GOT3 (cell line): ENCODE measurements around the gene IL6R.
"Not testable (repeated sequence)": the region's sequence is repeated elsewhere in the genome, so short reads cannot be mapped to it uniquely, and the experiment has no call there.

Experiments used
- DNase-seq: peaks from one replicate; lab custom pipeline; 2025; ENCODE audit warnings: mixed read lengths; lab: John Stamatoyannopoulos, UW

Gene IL6R

GRCh38 chr1:154483941-154484803, 79.0 kb downstream of the IL6R start:
- no peak for DNase-seq

DNA sequence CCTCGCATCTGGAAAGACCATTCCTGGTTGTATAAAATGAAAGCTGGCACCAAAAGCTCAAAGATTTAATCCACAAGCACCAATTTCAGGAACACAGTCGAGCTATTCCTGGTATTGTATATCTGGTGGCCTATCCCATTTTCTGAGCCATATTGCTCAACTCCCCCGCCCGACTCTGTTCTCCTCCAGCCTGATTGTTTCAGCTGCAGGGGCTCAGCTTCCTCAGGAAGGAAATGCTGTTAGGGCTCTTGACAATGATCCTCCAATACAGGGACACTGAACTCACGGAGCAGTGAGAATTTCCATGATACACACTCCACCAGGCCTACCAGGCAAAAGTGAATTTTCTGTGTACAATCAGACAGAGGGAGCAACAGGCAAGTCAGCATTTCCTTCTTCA, 80.0 kb downstream of the IL6R start:
- DNase-seq = no peak

- no peak for DNase-seq
These were observed 80.9 kb downstream of the IL6R start for GRCh38 chr1:154485910-154486496.

- DNase-seq = not testable (repeated sequence)
These were observed 81.6 kb downstream of the IL6R start for GRCh38 chr1:154486756-154487155.

DNA sequence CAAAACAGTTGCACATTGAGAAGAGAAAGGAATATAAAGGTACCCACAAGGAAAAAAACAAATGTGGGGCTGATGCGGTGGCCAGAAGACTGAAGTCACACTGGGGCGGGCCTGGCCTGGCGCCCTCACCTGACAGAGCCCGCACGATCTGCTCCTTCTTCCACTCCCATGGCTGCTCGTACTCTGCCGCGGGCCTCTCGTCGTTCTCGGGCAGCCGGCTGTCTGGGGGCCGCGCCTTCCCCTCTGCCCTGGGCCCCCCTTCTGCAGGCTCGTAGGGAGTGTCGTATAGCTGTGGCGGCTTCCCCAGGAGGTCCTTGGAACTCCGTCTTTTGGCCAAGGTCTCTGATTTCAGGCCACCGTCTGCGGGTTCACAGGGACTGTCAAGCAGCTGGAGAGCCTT, 83.8 kb downstream of the IL6R start:
- DNase-seq = no peak

DNA sequence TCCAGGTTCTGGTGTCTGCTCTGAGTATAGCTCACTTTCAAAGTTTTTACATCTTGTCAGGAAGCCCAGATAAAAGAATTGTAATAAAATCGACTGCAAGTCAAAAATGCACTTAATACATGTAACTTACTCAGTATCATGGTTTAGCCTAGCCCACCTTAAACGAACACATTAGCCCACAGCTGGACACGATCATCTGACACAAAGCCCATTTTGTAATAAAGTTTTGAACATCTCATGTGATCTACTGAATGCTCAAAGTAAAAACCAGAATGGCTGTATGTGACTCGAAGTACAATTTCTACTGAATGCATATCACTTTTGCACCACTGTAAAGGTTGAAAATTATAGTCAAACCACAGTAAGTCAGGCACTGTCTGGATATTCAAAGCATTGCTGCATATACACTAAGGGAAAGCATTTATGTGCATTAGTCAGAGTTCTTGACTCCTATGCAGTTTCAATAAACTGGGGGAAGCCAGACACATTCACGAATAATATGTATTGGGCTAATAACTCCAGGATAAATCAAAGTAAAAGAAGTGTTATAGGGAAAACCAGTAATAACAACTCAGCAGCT, 84.6 kb downstream of the IL6R start:
- DNase-seq = no peak

GRCh38 chr1:154490317-154490716, 85.2 kb downstream of the IL6R start:
- no peak for DNase-seq

DNA sequence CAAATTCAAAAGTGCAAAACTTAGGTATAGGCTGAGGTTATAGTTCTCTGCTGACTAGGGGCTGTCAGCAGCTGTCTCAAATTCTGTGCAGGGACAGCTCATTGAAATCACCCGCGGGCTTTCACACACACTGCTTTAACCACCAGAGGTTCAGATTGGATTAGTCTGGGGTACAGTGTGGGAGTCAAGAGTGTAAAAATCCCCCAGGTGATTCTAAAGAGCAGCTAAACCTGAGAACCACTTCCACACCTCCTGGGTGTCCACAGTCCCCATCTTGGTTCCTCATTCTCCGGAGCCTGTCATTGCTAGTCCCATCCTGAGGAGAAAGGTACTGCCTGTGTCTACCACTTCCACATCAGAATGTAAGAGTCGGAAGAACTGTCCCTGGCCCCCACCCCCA, 87.0 kb downstream of the IL6R start:
- DNase-seq = no peak

GRCh38 chr1:154493276-154493675, 88.1 kb downstream of the IL6R start:
- no peak for DNase-seq

- no peak for DNase-seq
These were observed 90.5 kb downstream of the IL6R start for GRCh38 chr1:154495496-154496273.

DNA sequence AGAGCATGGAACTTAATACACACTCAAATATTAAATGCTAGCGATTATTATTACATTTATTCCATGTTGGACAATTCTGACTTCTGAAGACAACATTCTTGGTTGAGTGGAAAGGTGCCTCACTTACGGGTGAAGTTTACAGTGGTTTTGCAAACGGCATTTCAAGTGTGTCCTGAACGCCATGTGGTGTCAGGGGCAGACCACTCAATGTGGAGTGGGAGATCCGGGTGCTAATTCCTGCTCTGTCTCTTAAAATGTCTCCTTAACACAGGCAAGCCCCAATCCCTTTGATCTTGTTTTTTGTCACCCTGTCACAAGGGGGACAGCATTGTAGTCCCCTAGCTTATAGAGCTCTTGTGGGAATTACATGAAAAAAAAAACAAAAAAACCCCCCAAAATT, 91.2 kb downstream of the IL6R start:
- DNase-seq = no peak

DNA sequence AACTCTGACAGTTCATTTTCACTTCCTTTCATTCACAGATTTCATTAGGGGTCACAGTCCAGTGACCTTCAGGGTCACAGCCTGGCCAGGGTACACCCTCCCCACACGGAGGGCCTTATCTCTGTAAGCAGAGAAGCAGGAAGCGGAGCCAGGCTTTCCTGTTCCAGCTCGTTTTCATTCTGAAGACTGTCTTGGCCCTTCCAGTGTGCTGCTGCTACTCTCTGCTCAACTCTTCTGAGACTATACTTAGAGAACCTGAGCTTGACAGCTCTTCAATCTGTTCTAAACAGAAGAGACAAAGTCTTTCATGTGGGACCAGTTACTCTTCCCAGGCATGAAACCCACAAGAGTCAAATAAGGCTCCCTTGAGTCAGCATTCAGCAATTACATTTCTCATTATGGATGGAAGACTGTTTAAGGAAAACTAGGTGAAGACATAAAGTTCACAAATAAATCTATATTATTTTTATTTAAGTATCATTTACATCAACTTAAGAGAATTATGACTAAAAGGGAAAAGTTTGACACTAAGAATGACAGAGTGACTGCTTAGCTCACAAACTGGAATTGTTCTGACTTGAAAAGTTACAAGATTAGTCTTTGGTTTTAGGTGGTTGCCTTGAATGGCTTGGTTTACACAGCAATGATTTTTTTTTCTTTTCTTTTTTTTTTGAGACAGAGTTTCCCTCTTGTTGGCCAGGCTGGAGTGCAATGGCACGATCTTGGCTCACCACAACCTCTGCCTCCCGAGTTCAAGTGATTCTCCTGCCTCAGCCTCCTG, 92.1 kb downstream of the IL6R start:
- DNase-seq = no peak

DNA sequence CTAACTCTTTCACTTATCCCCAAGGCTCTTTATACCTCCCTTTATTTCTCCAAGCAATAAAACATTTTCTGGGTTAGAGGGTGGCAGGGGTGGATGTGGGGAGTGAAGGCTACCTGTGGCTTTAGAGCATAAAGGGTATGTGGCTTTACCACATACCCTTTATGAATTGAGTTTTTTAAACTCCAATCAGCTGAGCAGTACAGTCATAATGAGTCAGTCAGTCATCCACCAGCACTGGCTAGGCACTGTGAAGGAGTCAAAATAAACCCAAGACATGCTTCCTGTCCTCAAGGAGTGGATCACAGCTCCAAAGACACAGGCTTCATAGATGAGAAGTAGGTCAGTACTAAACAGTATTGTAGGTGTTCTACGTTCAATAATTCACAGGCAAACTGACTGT, 94.3 kb downstream of the IL6R start:
- DNase-seq = no peak

DNA sequence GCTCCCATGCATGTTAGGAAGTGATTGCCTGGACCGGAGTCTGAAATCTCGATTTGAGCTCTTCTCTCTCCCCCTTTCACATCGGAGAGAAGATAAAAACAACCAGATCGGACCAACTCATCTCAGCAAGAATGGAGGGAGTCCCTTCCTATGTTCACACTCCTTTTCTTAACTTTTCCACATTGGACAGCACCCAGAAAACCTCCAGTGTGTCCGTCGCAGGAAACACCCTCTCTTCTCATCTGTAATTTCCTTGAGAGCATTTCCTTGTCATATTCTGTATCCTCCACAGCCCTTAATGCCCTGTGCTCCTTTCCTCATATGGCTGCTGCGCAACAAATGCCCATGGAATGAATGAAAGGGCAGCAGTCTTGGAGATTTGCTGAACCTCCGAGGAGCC, 95.4 kb downstream of the IL6R start:
- no peak for DNase-seq

GRCh38 chr1:154501423-154502065, 96.4 kb downstream of the IL6R start:
- no peak for DNase-seq

- DNase-seq = no peak
These were observed 97.1 kb downstream of the IL6R start, which contains the start of the genes SHE and TDRD10 for GRCh38 chr1:154502066-154502743. TSS of gene SHE (minus strand) at chr1:154502412. CDS start at chr1:154502026, 386 bp downstream. TSS of gene TDRD10 (plus strand) at chr1:154502219. CDS start at chr1:154506904, 4,685 bp downstream.

- no peak for DNase-seq
These were observed 97.6 kb downstream of the IL6R start for GRCh38 chr1:154502744-154503115.

DNA sequence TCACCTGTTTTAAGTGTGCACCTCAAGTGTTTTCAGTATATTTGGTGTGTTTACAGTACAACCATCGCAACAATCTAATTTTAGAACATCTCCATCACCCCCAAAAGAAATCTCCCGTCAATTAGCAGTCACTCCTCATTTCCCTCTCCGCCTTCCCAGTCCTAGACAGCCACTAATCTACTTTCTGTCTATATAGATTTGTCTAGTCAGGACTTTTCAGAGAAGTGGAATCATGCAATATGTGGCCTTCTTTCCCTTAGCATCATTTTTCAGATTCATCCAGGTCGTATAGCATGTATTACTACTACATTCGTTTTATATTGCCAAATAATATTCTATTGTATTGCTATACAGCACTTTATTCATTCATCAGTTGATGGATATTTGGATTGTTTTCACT, 98.8 kb downstream of the IL6R start:
- no peak for DNase-seq

DNA sequence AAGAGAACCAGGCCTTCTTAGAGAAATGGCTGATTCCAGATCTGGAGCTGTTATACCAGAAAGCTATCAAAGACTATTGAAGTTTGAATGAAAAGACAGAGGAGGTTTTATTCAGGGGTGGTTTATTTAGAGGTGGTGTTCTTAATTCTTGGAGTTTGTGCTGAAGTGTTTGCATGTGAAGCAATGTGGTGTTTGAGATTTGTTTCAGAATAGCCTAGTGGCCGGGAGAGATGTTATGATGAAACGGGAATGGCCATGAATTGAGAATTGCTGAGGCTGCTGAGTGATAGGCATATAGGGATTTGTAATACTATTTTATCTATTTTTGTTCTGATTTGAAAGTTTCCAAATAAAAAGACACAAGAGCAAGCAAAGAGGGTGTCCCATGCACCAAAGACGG, 107.6 kb downstream of the IL6R start:
- DNase-seq = no peak

GRCh38 chr1:154514066-154514553, 109.0 kb downstream of the IL6R start:
- no peak for DNase-seq
